CD4-positive, alpha-beta T cell treated with Interleukin-12 subunit alpha and Interleukin-12 subunit beta, for 1 hour (primary cell): Measurements from ENCODE around the gene NRDE2.

ENCODE experiments used
- DNase-seq: peaks from one replicate; pipeline ENCODE4 v3.0.0-alpha.2; 2020

NRDE2 gene

DNA sequence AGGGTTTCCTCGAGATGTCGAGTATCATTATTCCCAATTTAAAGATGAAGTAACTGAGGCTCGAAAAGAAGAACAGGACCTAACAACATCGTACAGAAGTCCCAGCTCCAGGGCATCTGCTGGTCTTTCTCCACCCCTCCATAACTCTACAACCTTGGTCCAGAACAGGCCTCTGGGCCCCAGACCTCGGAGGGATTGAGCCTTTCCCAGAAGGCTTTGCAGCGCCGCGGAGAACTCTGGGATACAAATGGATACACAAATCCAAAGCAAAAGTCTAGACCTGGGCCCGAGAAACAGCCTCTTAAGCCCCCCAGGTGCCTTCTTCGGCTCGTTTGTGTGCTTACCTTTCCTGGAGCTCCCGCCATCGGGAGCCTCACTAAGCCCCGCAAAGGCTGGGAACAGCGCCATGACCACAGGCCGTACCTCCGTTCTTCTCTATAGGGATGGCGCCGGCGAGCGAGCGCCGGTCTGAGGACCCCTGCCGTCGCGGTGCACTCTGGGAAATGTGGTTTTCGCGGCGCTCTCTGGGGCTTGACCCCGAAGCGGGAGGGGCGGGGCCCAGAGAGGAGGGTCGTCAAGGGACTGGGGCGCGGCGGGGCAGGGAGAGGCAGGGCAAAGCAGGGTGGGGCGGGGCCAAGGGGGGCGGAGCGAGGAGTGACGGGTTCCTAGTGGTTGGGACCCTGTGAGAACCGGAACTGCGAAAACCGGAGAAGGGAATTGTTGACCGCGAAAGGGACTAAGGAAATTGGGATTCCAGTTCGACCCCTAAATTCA, at the start of gene NRDE2:
NRDE2 (minus strand) TSS at position 445 of the 774 bp plus-strand sequence; CDS start at position 408, 37 bp downstream.
- peak; percentile 95 for DNase-seq

GRCh38 chr14:90381011-90381786, 49.5 kb upstream of the NRDE2 start:
- no peak for DNase-seq

- DNase-seq: no peak
Measured at GRCh38 chr14:90379106-90379505, 47.4 kb upstream of the NRDE2 start.

GRCh38 chr14:90378249-90378648, 46.5 kb upstream of the NRDE2 start:
- no peak for DNase-seq

DNA sequence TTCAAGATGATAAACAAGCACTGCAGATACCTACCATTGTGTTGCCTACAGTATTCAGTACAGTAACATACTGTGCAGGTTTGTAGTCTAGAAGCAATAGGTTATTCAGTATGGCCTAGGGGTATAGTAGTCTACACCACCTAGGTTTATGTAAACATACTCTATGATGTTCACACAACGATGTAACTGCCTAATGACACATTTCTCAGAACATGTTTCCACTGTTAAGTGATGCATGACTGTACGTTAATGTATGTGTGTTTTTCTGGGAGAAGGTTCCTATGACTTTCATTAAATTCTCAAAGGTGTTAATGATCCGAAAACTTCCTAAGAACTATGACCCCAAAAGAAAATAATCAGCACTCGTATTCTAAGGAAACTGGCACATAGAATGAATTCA, 44.2 kb upstream of the NRDE2 start:
- DNase-seq: no peak

- DNase-seq: no peak
Measured at GRCh38 chr14:90374813-90375212, 43.1 kb upstream of the NRDE2 start.

DNA sequence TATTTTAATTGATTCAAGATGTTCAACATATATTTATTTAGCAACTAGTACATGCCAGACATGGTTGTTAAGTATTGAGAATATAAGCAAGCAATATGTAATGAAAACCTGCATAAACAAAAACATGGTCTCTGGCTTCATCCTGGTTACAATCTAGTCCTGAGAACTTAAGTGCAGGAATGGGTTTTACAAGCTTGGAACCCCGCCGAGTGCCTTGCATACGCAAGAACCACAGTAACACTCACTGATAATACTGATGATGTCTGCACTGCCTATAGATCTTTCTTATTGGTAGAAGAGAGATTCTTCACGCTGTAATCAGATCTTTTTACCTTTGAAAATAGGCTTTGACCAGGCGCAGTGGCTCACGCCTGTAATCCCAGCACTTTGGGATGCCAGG, 42.1 kb upstream of the NRDE2 start:
- DNase-seq: no peak

GRCh38 chr14:90368946-90369721, 37.4 kb upstream of the NRDE2 start:
- DNase-seq: peak; percentile 54

- DNase-seq: no peak
Measured at GRCh38 chr14:90362558-90362896, 30.8 kb upstream of the NRDE2 start.

- DNase-seq: no peak
Measured at GRCh38 chr14:90361865-90362557, 30.3 kb upstream of the NRDE2 start.

- no peak for DNase-seq
Measured at GRCh38 chr14:90358359-90358758, 26.6 kb upstream of the NRDE2 start.

- no peak for DNase-seq
Measured at GRCh38 chr14:90356925-90357324, 25.2 kb upstream of the NRDE2 start.

DNA sequence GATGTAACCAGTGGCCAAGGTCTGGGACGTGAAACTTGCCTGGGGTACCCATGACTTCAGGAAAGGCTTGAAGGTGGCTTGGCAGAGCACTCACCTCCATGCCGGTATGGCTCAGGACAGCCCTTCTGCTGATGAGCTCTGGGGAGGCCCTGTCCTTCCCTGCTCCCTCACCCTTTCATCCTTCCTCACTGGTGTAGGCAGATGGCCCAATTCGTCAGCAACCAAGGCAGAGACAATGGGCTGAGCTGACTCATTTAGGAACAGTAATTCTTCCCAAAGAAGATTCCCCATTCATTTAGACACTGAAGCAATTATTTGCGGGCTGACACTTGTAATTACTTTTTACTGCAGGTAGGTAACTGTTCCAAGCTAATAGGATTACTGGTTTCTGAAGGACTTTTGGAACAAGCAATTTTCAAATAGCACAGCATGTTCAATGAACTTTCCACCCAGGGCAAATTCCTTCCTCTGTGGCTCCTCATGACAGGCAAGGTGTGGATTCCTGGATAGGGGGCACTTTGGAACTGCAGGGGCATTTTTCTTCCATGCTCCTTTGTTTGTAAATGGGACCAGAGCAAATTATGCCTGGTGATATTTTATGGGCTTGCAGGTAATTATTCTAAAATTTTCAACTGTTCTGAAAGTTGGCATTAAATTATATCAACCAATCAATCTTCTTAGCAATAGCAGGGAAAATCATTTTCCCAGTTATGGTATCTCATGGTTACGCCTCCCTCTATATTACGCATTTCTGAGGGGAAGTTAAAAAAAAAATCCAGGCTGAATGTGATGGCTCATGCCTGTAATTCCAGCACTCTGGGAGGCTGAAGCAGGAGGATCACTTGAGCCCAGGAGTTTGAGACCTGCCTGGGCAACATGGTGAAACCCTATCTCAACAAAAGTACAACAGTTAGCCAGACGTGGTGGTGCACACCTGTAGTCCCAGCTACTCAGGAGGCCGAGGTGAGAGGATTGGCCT, 24.1 kb upstream of the NRDE2 start:
- no peak for DNase-seq

- no peak for DNase-seq
Measured at GRCh38 chr14:90354551-90355298, 23.0 kb upstream of the NRDE2 start.

DNA sequence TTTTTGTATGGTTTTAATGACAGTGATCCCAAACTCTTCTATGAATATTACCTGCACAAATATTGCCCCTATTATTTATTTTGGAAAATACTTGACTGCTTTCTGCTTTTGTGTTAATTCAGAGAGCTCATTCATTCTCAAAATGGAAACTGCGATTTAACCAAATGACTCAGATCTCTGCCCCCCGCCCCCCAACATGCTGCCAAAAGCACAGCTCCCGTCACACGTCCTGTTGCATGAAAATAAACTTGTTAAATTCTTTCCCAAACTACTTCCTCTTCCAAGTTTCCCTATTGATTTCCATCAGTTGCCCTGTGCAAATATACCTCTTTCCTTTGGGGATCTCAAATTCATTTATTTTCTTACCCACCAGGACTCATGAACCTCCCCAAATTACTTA, 18.0 kb upstream of the NRDE2 start:
- DNase-seq: no peak

GRCh38 chr14:90348270-90348669, 16.5 kb upstream of the NRDE2 start:
- DNase-seq: no peak

DNA sequence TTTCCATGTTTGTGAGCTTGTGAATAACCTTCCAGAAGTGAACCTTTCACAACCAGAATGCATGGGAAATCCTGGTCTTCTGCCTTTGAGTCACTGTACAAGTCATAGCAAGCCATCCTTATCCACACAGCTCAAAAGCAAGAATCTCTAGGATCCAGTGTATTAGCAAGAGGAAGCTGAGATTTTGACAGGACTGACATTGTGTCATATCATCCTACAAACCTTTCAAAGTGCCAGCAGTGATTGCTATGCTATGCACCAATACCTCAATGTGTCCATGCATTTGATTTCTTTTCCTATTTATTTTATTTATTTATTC, 13.5 kb upstream of the NRDE2 start:
- no peak for DNase-seq

- DNase-seq: no peak
Measured at GRCh38 chr14:90344331-90345238, 12.8 kb upstream of the NRDE2 start.

DNA sequence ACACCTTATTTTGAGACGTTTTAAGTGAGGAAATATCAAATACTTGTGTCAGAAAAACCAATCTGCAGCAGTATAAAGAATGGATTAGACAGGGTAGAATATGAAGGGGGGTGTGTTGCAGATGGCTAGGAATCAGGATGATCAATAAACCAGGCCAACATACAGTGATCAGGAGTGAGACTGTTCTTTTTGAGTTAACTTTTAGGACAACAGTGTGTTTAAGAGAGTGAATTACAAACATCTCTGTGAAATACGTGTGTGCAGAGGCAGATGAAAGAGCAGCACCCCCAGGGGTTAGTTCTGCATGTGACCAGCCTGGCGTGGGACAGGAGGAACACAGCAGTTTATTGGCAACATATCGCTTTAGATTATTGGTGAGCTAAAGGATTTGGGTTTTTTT, 10.6 kb upstream of the NRDE2 start:
- no peak for DNase-seq

- no peak for DNase-seq
Measured at GRCh38 chr14:90341784-90342183, 10.0 kb upstream of the NRDE2 start.
